H9 (cell line): ENCODE measurements around the gene CLCNKB. TPM values are rescaled to one million over a fixed set of nuclear protein-coding genes. Genes with fewer than 3 reads are reported as not detected.
"Not testable (repeated sequence)": the region's sequence is repeated elsewhere in the genome, so short reads cannot be mapped to it uniquely, and the experiment has no call there.

Experiments
- DNase-seq: peaks from one replicate; pipeline ENCODE4 v3.0.0-alpha.2; 2017
- H2AFZ ChIP-seq: one replicate; pipeline ENCODE4 v1.6.1; 2013; ENCODE audit warnings: mild to moderate bottlenecking, low read length, control low read depth, moderate library complexity
- H2AK5ac ChIP-seq: 2 replicates; pipeline ENCODE4 v1.6.1; 2013; ENCODE audit warnings: low read length, control low read depth, mixed read lengths; ENCODE audit not compliant: insufficient read length
- H2BK120ac ChIP-seq: one replicate; pipeline ENCODE4 v1.6.1; 2013; ENCODE audit warnings: low read depth, mild to moderate bottlenecking, low read length, control low read depth, inconsistent platforms; ENCODE audit not compliant: poor library complexity, severe bottlenecking
- H2BK12ac ChIP-seq: 2 replicates; pipeline ENCODE4 v1.6.1; 2013; ENCODE audit warnings: low read length, control low read depth, mixed read lengths, low read depth; ENCODE audit not compliant: insufficient read length
- H2BK15ac ChIP-seq: 2 replicates; pipeline ENCODE4 v1.6.1; 2013; ENCODE audit warnings: low read depth, low read length, control low read depth
- H2BK20ac ChIP-seq: one replicate; pipeline ENCODE4 v1.6.1; 2013; ENCODE audit warnings: low read depth, mild to moderate bottlenecking, low read length, control low read depth, inconsistent platforms; ENCODE audit not compliant: poor library complexity, severe bottlenecking
- H2BK5ac ChIP-seq: 2 replicates; pipeline ENCODE4 v1.6.1; 2013; ENCODE audit warnings: low read length, control low read depth, mixed read lengths; ENCODE audit not compliant: insufficient read length
- H3K14ac ChIP-seq: 2 replicates; pipeline ENCODE4 v1.6.1; 2013; ENCODE audit warnings: low read length, control low read depth; ENCODE audit not compliant: insufficient read depth
- H3K18ac ChIP-seq: 2 replicates; pipeline ENCODE4 v1.6.1; 2013; ENCODE audit warnings: low read depth, mild to moderate bottlenecking, mixed read lengths, low read length, control low read depth; ENCODE audit not compliant: insufficient read length
- H3K23ac ChIP-seq: 2 replicates; pipeline ENCODE4 v1.6.1; 2013; ENCODE audit warnings: low read length, control low read depth, mixed read lengths, low read depth; ENCODE audit not compliant: insufficient read length
- H3K23me2 ChIP-seq: 2 replicates; pipeline ENCODE4 v1.6.1; 2013; ENCODE audit warnings: low read depth, mild to moderate bottlenecking, mixed read lengths, low read length, control low read depth; ENCODE audit not compliant: insufficient read length, poor library complexity, severe bottlenecking
- H3K27ac ChIP-seq: 2 replicates; pipeline ENCODE4 v1.5.1; 2013; ENCODE audit warnings: low read length, control low read depth, mixed read lengths, low read depth; ENCODE audit not compliant: insufficient read length
- H3K27me3 ChIP-seq: 2 replicates; pipeline ENCODE4 v1.6.1; 2013; ENCODE audit warnings: low read length, control low read depth, inconsistent platforms; ENCODE audit not compliant: insufficient read depth
- H3K4ac ChIP-seq: 2 replicates; pipeline ENCODE4 v1.6.1; 2013; ENCODE audit warnings: low read depth, mild to moderate bottlenecking, control low read depth, inconsistent platforms, low read length, moderate library complexity
- H3K4me1 ChIP-seq: 2 replicates; pipeline ENCODE4 v1.6.1; 2013; ENCODE audit warnings: low read length, control low read depth, inconsistent platforms; ENCODE audit not compliant: insufficient read depth
- H3K4me2 ChIP-seq: 2 replicates; pipeline ENCODE4 v1.6.1; 2013; ENCODE audit warnings: low read length, control low read depth, mixed read lengths; ENCODE audit not compliant: insufficient read length, insufficient read depth
- H3K56ac ChIP-seq: 2 replicates; pipeline ENCODE4 v1.6.1; 2013; ENCODE audit warnings: low read depth, mild to moderate bottlenecking, mixed read lengths, low read length, control low read depth; ENCODE audit not compliant: insufficient read length
- H3K79me1 ChIP-seq: 2 replicates; pipeline ENCODE4 v1.6.1; 2013; ENCODE audit warnings: low read depth, mild to moderate bottlenecking, moderate library complexity, low read length, control low read depth, inconsistent platforms; ENCODE audit not compliant: insufficient read depth, poor library complexity, severe bottlenecking
- H3K79me2 ChIP-seq: 2 replicates; pipeline ENCODE4 v1.6.1; 2013; ENCODE audit warnings: low read length, control low read depth, inconsistent platforms; ENCODE audit not compliant: insufficient read depth
- H3K9ac ChIP-seq: 2 replicates; pipeline ENCODE4 v1.6.1; 2013; ENCODE audit warnings: low read length, control low read depth, mixed read lengths; ENCODE audit not compliant: insufficient read length; ENCODE audit errors: extremely low read depth
- H3K9me3 ChIP-seq: one replicate; pipeline ENCODE4 v1.6.1; 2013; ENCODE audit warnings: low read depth, low read length, inconsistent platforms; ENCODE audit not compliant: control insufficient read depth
- H3T11ph ChIP-seq: one replicate; pipeline ENCODE4 v1.6.1; 2013; ENCODE audit warnings: mild to moderate bottlenecking, low read length, control low read depth, inconsistent platforms
- H4K20me1 ChIP-seq: one replicate; pipeline ENCODE4 v1.6.1; 2013; ENCODE audit not compliant: control insufficient read depth, insufficient read length, insufficient read depth
- H4K5ac ChIP-seq: 2 replicates; pipeline ENCODE4 v1.6.1; 2013; ENCODE audit warnings: low read depth, mild to moderate bottlenecking, mixed read lengths, low read length, control low read depth; ENCODE audit not compliant: insufficient read length
- H4K8ac ChIP-seq: replicated peaks from 2 replicates; pipeline ENCODE4 v1.6.1; 2013; ENCODE audit warnings: low read length, control low read depth, mixed read lengths, low read depth; ENCODE audit not compliant: insufficient read length
- H4K91ac ChIP-seq: 2 replicates; pipeline ENCODE4 v1.6.1; 2013; ENCODE audit warnings: low read depth, mild to moderate bottlenecking, moderate library complexity, mixed read lengths, low read length, control low read depth; ENCODE audit not compliant: insufficient read length
- H3K27ac Mint-ChIP-seq, 3 experiments: 2 replicates in 2 of 3; 3 replicates in 1 of 3; pipeline ENCODE4 v1.8.0; 2020 to 2021; ENCODE audit warnings: mixed read lengths in 3 of 3, mild to moderate bottlenecking in 1 of 3, moderate library complexity in 1 of 3
- H3K27me3 Mint-ChIP-seq: 2 replicates; pipeline ENCODE4 v1.8.0; 2021; ENCODE audit warnings: low read depth, mild to moderate bottlenecking, moderate library complexity, mixed read lengths
- H3K36me3 Mint-ChIP-seq, 3 experiments: 2 replicates in 2 of 3; 3 replicates in 1 of 3; pipeline ENCODE4 v1.8.0; 2020 to 2021; ENCODE audit warnings: low read depth in 3 of 3, mixed read lengths in 3 of 3; ENCODE audit not compliant: insufficient read depth in 1 of 3
- H3K4me1 Mint-ChIP-seq, 2 experiments: 2 replicates each; pipeline ENCODE4 v1.8.0; 2020; ENCODE audit warnings: mixed read lengths in 2 of 2
- H3K4me3 Mint-ChIP-seq, 2 experiments: 2 replicates in 1 of 2; 3 replicates in 1 of 2; pipeline ENCODE4 v1.8.0; 2020 to 2021; ENCODE audit warnings: mild to moderate bottlenecking in 2 of 2, mixed read lengths in 2 of 2, moderate library complexity in 1 of 2
- H3K9me3 Mint-ChIP-seq, 2 experiments: 2 replicates in 1 of 2; 3 replicates in 1 of 2; pipeline ENCODE4 v1.8.0; 2020; ENCODE audit warnings: mild to moderate bottlenecking in 2 of 2, mixed read lengths in 2 of 2, moderate library complexity in 1 of 2
- WGBS: extraction: QIAGEN DNeasy Blood & Tissue Kit; methylation state at CpG from one replicate; pipeline ENCODE4 v1.1.7; 2013; ENCODE audit warnings: missing lambda C conversion rate, low lambda C conversion rate, mixed read lengths; ENCODE audit not compliant: insufficient read length; ENCODE audit errors: extremely low coverage; 5-methylcytosine and 5-hydroxymethylcytosine counted together
- total RNA-seq: library from RNA; stranded (reverse); gene quantifications from 2 replicates; pipeline ENCODE4 v1.2.1, GENCODE V29; 2021

Gene CLCNKB
- total RNA-seq, 1 experiment from 2014 or later: 1.7 TPM

- H2BK20ac ChIP-seq, H3T11ph ChIP-seq, H2AK5ac ChIP-seq, H3K14ac ChIP-seq, H2BK15ac ChIP-seq, H3K79me2 ChIP-seq, H3K4ac ChIP-seq, H3K4me2 ChIP-seq, H3K23me2 ChIP-seq, H3K27ac Mint-ChIP-seq, H4K91ac ChIP-seq, H3K56ac ChIP-seq, H2BK12ac ChIP-seq, H3K4me3 Mint-ChIP-seq, H2BK120ac ChIP-seq, H3K4me1 ChIP-seq, H4K8ac ChIP-seq, H3K27me3 ChIP-seq, H4K5ac ChIP-seq, H3K27ac ChIP-seq, H3K18ac ChIP-seq, DNase-seq, H3K27me3 Mint-ChIP-seq, H3K79me1 ChIP-seq, H2BK5ac ChIP-seq, H3K23ac ChIP-seq, H3K9ac ChIP-seq, H3K9me3 ChIP-seq, H4K20me1 ChIP-seq, H3K36me3 Mint-ChIP-seq, H3K9me3 Mint-ChIP-seq, H2AFZ ChIP-seq: not testable (repeated sequence)
- H3K4me1 Mint-ChIP-seq: peaks cover 5 to 11% of the 10 kb centered on the region in 2 experiments
- no CpG with 5 or more reads among the region's 11 CpGs for WGBS
These were observed 7.1 kb upstream of the CLCNKB start for GRCh38 chr1:16036461-16036860.
